Dermis microvascular lymphatic vessel endothelial cell (primary cell): ENCODE results near the gene SYT9. TPM values are rescaled to one million over a fixed set of nuclear protein-coding genes. Genes with fewer than 3 reads are reported as not detected.

Source experiments
- DNase-seq, 2 donors: peaks; one replicate each; pipeline versions ENCODE4 v3.0.0 to v3.0.0-alpha.2; 2010; ENCODE audit warnings: low read depth in 2 of 2
- total RNA-seq: library from RNA; depleted of rRNA; stranded (reverse); fragments of >200 nt; gene quantifications from 2 replicates; pipeline ENCODE4 v1.2.1, GENCODE V29; 2014

The SYT9 gene
- total RNA-seq, 1 donor from 2014 or later: 0.77 TPM

DNA sequence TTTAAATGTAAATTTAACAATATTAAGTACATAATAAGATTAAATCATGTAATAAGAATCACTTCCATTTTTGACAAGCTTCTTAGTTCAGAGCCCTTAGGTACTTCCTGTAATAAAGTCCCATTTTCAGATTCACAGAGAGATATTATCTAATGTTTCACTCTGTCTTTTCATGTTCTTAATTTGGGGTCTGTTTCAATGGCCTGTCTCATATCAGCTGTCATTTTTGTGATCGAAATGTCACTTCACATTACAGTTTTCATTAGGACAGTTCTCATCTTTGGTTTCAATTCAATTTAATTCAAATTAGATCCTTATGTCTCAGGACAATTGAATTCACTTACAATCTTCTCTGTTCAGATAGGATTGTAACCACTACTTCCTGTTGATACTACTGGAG is 211.0 kb downstream of the SYT9 start:
- no peak for DNase-seq

DNA sequence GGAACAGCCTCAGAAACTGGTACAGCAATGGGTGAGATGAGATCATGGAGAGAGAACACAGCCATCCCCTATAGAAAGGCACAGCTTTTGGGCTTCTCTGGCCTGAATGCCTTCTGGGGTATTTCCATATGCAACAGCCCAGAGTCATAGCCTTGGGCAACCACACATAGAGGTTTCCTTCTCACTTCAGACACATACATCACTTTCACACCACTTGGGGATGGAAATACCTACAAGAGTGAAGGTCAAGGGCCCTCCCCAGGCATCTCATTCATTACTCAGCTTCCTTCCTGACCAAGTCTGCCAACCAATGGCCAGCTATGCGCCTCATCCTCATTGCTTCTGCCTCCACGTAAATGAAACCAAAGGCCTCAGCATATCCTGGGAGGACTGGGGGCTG is 215.9 kb downstream of the SYT9 start:
- DNase-seq: no peak

DNA sequence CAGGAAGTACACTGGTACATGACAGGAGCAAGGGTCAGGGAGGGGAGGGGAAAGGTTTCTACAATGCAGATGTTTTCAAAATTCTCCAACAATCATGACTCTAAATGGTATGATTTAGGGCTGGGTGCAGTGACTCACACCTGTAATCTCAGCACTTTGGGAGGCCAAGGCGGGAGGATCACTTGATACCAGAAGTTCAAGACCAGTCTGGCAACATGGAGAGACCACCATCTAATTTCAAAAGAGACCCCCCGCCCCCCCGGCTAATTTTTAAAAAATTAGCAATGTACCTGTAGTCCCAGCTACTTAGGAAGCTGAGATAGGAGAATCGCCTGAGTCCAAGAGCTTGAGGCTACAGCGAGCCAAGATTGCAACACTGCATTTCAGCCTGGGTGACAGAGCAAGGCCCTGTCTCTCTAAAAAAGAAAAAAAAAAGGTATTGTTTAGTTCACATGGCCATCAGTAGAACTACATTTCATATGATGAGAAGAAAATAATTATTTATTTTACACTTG is 217.7 kb downstream of the SYT9 start:
- DNase-seq: no peak

DNA sequence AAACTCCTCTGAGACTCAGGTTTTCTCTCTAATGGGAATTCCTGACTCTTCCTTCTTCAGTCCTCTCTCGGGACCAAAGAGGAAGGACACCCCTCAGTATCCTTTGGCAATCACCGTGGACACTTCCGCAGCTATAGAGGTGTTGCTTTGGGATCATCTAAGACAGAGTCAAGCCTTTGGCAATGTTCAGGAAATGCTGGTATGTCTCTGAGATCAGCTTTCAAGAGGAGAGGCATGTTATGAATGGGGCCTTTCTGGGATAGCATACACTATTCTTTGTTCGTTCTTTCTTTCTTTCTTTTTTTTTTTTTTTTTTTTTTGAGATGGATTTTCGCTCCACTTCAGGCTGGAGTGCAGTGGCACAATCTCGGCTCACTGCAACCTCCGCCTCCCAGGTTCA is 219.4 kb downstream of the SYT9 start:
- no peak for DNase-seq

DNA sequence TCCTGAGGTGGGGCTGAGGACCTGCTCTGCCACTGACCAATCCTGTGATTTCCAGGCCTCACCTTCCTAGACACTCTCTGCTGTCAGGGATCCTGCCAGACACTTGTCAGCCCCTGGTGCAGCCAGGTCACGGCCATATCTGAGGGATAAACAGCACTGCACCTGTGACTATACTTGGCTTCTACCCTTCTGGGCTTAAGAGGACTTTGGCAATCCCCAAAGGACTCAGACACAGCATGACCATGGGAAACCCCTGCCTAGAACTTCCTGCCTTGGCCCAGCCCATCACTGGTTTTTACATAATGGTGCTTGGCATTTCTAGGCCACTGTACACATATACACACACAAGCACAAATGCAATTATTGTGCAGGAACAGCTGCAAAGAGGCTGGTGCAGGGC is 222.0 kb downstream of the SYT9 start:
- DNase-seq: no peak

DNA sequence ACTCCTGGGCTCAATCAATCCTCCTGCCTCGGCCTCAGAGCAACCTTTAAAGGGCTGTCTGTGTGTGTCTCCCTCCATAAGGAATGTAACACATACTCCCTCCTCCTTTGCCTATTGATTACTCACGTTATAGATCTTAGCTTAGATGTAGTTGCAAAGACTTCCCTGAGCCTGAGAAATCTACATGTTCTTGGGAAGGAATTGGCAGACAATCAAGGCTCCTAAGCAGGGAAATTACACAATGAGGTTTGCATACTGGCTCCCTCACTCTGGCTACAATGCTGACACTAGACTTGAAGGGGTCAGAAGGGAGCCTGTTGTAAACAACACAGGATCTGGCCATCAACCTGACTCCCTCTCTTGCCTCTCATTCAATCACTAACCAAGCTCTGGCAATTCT is 228.4 kb downstream of the SYT9 start:
- DNase-seq: no peak

DNA sequence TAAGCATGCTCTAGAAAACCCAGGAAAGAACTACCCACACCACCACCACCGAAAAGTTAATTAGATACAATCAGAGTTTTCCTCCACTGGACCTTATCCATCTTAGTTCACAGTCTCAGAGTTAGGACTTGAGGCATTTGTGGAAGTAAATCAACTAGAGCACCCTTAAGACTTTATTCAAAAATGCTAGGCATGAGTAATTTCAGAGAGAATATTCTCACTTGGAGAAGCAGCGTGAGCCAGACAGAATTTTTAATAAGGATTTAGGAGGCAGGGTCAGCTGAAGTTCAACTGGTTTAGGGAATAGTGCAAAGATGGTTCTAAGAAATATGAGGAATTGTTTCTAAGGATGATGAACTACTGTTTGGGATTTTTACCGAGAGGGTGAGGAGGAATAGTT is 232.4 kb downstream of the SYT9 start:
- no peak for DNase-seq

DNA sequence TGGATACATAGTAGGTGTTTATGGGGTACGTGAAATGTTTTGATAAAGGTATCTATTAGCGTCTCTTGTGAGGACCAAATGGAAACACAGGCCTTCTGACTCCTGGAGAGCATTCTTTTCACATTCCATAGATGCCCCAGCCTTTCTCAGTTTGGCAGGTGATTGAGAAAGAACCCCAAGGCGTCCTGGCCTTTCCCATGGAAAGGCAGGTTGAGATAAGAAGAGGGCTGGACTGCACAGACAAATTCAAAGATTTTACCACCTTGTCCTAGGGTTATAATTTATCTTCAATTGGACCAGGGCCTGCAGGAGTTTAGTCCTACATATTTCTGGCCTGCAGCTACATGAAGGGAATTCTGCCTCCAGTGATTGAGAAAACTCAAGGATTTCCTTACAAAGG is 232.9 kb downstream of the SYT9 start:
- DNase-seq: no peak

DNA sequence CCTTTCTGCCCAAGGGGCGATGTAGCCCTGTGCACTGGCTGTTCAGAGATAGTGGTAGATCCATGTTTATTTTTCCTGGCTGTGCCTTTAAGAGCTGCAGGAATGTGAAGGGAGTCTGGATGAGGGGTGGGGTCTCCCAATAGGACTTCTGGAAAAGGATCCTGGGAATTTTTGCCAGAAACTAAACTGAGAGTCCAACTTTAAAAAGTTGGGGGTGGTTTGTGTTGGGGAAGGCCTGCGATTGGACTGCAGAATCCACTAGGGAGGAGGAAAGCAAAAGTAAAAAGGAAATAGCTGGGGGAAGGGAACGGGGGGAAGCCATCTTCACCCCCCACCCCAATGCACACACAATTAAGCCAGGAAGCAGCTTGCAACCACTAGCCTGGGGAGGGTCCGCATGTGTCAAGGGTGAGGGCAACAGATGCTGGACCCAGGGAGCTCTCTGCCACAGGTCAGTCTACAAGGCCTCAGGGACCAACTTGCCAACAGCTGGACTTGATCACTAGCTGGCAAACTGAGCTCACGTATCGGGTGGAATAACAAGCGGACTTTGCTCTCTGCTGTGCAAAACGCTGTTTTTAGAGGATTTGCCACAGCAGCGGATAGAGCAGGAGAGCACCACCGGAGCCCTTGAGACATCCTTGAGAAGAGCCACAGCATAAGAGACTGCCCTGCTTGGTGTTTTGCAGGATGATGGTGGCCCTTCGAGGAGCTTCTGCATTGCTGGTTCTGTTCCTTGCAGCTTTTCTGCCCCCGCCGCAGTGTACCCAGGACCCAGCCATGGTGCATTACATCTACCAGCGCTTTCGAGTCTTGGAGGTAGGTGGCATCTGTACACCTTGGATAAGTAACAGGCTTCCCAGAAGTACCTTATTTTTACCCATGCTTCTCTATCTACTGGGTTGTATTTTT is 233.7 kb downstream of the SYT9 start, which contains the start of gene OLFML1:
TSS of gene OLFML1 (plus strand) at position 321 of the 912 bp plus-strand sequence. CDS start at position 691, 370 bp downstream.
- no peak for DNase-seq

DNA sequence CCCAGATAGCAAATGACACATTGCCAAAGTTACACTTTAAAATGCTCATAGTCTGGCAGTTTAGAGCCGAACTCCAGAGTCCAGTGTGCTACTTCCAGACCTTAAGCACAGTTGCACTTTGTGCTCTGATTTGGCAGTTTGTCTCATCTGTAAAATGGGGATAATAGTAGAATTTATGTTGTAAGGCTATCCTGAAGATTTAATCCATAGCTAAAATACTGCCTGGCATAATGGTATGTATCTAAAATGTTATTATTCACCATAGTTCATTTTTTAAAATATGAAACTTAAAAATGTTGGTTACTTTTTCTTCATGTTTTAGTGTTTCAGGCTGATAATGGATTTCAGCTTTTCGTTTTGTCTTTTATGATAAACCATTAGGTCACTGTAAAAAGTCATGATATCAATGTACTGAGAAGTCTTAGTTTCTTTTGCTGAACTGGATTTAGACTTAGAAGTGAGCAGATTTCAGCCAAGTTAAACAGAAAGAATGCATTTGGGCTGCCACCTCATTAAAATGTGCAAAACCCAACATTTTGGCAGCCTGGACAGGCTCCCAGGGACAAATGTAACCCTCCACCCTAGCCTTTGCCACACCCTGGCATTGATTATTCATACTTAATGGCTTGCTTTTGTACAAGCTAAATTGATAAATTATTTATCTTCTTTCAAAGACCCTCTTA is 234.5 kb downstream of the SYT9 start:
- no peak for DNase-seq

DNA sequence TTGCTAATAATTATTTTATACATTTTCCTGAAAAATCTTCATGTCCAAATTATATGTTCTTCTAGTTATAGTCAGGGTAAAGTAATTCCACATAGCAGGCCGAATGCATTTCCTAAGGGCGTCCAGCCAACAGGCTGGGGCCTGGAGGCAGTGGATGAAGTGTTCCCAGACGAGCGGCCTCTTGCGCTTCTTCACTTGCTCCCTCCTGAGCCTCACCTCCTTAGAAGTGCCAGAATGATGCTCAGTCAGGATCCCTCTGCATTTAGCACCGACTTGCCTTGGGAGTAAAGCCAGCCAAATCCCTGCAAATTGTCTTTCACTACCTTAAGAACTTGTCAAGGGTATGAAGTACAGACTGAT is 235.1 kb downstream of the SYT9 start:
- no peak for DNase-seq

DNA sequence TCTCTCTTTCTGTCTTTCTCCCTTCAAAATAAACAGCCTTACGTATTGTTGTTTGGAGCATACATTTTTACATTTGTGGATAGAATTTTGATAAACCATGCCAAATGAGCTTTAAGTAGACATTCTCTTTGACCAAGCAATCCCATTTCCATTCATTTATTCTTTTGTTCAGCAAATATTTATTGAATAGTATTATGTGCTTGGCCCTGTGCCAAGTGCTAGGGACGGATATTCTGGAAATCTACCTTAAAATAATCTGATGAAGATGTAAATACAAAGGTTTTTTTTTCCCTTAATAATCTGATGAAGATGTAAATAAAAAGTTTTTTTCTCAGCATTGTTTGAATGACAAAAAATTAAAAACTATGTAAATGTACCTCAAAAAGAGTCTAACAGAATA is 235.7 kb downstream of the SYT9 start:
- no peak for DNase-seq

DNA sequence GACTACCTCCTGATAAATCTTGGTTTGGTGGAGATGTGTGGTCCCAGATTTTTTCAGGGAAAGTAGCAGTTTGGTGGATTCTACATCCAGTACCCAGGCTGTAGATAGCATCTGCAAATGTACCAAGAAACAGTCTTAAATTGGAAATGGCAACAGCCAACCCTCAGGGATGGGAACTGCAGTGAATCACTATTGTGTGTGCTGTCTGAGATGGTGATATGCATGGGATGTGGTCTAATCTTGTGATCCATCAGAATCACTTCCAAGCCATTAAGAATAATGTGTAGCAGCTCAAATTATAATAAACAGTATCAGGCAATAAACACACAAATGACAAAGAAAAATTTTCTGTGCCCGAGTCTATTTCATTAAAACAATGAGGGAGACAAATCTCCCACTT is 237.0 kb downstream of the SYT9 start:
- DNase-seq: no peak

DNA sequence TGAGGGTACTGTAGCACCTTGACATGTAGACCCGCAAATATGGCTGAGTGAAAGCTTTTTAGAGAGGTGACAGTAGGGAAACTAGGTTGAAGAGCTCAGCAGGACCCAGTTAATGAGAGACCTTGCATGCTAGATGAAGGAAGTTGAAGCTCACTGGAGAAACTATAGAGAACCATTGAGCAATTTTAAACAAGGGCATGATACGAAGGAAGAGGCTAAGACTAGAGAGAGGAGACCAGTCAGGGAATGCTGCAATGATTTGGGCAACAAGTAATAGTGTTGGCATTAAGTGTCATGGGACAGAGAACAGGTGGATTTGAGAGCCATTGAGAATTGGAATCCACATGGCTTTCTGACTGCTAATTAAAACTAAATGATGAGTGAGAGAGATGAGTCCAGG is 237.7 kb downstream of the SYT9 start:
- DNase-seq: no peak

DNA sequence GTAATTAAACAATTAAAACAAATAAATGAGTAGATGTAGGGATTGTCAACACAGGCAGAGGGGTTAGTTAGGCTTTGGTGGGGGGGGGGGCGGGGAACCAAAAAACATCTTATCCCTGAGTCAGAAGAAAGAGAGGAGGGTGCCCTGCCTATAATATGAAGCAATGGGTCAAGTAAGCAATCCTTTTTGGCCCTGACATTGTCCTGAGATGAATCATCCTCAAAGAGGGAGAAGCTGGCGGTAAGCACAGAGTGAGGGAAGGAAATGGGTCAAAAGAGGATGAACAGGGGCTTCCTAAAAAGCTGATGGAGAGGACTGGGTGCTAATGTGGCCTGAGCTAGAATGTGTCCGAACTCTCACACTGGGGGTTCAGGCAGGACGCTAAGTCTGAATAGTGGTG is 238.3 kb downstream of the SYT9 start:
- DNase-seq: no peak

DNA sequence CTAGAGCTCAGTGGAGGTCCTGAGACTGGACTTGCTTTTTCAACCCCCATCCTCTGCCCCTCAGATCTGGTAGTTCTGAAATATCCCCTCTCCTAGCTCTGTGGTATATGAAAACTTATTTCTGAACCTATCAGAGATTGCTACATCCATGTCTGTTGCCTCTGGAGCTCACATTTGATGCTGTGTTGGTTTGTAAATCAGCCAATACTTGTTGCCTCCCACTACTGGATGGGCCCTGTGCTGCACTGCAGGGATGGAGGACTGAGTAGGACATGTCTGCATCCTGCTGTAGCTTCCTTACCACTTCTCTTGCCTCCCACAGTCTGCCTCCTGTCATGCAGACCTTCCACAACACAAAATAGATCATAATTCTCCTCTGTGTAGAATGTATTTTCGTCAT is 238.8 kb downstream of the SYT9 start:
- DNase-seq: no peak

DNA sequence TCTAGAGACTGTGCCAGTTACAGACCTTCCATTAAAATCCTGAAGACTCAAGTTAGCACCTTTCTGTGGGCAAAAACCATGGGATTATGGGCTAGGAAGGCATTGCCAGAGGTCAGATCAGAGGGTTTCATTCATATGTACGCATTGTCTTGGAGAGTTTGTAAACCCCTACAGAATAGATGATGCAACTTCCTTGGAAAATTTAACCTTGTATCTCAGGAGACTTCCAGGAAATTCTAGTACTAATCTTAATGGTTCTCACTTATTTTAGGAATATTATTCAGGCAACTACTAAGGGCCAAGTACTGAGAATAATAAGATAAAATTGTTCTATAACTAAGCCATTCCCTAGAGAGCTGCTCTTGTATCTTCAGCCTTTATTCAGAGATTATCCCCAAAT is 240.5 kb downstream of the SYT9 start:
- DNase-seq: no peak

DNA sequence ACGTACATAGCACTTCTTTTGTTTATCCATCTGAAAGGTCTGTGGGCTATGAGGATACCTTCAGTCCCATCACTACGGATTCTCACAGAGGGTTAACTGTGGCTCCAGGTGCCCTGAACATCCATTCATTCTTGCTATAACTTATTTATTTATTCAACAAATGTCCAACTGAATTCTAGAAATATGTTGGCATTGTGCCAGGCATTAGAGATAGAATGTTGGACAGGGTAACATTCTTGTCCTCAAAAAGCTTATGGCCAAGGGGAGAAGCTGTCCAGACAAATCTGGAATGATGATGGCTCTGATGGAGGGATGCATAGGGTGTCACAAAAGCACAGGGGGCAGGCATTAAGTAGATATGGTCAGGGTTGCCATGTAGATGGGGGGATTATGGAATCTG is 242.0 kb downstream of the SYT9 start:
- DNase-seq: no peak

DNA sequence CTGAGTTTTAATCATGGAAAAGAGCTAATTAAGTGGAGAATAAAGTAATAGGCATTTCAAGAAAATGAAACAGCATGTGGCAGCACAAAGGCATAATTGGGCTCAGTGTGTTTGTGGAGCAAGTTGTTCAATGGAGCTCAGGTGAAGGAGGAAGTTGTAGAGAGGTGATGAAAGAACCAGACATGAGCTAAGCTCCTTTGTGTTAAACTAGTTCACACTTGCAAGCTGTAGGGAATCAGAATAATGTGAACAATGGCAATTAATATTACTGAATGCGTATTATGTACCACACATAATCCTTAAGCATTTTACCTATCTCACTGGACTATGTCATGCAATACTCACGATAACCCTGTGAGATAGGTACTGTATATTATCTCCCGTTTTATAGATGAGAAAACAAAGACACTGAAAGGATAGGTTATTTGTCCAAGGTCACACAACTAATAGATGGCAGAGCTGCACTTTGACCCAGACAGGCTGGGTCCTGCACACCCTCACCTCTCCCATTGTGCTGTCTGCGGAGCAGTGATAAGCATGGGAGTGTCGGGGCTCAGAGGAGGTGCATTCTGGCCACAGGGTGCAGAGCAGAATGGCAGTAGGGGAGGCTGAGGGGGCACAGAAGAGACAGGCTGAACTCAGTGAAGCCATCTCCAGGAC is 242.5 kb downstream of the SYT9 start:
- no peak for DNase-seq

DNA sequence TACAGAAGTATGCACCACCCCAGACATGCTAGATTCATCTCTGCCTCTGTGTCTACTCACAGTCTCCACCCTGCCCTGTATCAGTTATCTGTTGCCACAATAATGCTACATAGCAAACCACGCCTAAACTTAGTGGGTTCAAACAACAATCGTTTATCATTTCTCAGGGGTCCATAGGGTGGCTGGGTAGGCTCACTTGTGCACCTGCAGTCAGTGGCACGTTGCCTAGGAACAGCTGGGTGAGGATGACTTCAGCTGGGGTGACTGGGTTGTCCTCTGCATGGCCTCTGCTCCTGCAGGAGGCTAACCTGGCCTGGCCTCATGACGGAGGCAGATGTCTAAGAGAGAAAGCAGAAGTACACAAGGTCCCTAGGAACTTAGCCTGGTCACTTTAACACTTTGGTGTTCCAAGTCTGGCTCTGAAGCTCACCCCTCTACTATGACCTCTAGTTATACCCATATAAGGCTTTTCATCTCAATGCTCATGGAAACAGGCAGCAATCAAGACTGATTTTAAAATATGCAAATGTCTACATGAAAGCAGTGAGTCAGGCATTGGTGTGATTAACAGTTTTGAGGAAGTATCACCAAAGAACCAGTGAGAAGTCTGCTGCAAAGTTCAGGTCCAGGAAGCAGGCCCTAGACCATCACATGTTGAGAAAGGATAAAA is 244.3 kb downstream of the SYT9 start:
- no peak for DNase-seq

DNA sequence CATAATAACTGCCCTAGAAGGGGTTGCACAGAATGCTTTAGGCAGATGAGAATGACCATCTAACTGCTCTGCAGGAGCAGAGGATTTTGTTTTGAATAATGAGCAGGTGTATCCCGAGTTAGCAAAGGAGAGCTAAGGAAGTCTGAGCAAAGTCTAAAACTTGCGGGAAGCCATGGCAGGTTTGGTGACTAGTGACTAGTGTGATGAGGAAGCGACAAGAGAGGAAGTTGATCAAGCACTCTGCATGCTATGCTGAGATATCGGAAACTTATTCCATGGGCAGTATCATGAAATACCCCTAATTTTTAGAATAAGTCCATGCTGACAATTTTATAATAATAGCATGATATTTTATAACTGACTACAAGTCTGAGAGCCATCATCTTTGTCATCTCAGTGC is 246.5 kb downstream of the SYT9 start:
- no peak for DNase-seq

DNA sequence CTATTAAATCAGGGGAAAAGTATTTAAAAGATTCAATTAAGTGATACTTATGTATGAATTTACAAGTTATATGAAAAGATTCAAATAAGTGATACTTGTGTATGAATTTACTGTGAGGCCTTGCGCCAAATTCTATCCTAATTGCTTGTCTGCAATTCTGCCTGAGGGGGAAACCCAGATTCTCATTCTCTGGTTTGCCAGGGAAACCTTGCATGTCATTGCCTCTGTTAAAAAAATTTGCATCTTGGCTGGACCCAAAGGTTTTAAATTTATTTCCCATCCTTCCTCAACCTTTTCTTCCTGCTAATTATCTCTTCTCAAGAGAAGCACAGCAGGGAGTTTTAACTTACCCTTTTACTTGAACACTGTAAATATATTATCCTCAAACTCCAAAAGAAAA is 247.4 kb downstream of the SYT9 start:
- DNase-seq: no peak
